HUDEP-2 (cell line): ENCODE data around the gene PATL2.
"Not testable (repeated sequence)": the region's sequence is repeated elsewhere in the genome, so short reads cannot be mapped to it uniquely, and the experiment has no call there.

Experiments used
- DNase-seq, 76 experiments: peaks; one replicate each; lab custom pipeline; 2025; ENCODE audit not compliant: unreplicated experiment in 76 of 76; lab: John Stamatoyannopoulos, UW

Gene PATL2

DNA sequence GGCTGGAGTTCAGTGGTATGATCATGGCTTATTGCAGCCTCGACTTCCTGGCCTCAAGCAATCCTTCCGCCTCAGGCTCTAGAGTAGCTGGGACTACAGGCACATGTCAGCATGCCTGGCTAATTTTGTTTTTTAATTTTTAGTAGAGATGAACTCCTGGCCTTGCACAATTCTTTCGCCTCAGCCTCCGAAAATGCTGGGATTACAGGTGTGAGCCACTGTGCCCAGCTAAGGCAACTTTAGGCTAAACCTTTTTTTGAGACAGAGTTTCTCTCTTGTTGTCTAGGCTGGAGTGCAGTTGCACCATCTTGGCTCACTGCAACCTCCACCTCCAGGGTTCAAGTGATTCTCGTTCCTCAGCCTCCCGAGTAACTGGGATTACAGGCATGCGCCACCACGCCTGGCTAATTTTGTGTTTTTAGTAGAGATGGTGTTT lies 8.9 kb upstream of the PATL2 start:
- DNase-seq, result not testable (repeated sequence)

DNA sequence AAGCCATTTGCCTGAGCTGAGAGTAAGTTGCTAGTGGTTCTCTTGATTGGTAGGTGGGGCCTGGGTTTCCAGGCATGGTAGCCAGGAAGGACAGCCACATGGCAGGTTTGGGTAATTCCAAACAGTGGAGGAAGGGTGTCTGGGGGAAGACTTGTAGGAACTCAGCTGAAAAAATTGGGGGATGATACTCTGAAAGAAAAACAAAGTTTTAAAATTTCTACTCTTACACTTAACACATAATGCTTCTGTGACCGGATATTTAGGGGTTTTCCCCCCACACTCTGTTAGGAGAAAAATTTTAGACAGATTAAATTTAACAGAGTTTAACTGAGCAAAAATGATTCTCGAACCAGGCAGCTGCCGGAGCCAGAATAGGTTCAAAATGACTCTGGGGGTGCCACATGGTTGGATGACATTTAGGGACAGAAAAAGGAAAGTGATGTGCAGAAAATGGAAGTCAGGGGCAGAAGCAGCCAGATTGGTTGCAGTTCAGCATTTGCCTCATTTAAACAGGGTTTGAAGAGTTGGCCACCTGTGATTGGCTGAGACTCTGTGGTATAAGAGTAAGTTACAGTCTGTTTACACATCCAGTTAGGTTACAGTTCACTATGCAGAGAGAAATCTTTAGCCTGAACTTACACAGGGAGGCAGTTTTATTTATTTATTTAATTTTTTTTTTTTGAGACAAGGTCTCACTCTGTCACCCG lies 8.3 kb upstream of the PATL2 start:
- no peak for DNase-seq

DNA sequence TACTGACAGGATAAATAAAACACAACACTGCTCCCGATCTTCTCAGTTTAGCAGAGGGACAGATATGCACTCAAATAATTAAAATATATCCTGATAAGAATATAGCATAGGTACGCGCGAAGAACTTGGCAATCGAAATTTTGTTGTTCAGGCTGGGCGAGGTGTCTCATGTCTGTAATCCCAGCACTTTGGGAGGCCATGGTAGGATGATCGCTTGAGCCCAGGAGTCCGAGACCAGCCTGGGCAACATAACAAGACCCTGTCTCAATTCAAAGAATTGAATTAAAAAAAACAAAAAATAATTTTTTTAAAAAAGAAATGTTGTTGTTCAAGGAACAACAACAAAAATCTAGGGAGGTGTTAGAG lies 7.8 kb upstream of the PATL2 start:
- DNase-seq, result no peak

DNA sequence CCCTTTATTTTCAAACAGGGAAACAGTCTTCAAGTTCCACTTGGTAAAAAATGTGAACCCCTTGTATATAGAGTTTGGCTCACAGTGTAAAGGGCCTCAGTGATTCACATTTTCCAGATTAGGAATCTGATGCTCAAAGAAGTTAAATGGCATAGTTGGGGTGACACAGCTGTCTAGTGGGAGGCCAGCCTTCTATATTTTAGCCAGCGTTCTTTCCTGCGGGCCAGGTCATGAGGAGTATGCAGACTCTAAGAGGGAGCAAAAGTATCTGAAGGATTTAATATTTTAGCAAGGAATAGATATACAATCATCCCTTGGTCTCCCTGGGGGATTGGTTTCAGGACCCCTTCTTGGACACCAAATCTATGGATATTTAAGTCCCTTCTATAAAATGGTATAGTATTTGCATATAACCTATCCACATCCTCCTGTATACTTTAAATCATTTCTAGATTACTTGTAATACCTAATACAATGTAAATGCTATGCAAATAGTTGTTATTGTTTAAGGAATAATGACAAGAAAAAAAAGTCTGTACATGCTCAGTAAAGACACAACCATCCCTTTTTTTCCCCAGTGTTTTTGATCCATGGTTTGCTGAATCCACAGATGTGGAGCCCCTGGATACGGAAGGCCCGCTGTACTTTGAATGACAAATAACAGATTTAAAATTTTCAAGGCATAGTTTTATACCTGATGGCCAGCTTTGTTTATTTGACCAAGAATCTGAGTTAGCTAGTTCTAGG lies 7.2 kb upstream of the PATL2 start:
- no peak for DNase-seq

DNA sequence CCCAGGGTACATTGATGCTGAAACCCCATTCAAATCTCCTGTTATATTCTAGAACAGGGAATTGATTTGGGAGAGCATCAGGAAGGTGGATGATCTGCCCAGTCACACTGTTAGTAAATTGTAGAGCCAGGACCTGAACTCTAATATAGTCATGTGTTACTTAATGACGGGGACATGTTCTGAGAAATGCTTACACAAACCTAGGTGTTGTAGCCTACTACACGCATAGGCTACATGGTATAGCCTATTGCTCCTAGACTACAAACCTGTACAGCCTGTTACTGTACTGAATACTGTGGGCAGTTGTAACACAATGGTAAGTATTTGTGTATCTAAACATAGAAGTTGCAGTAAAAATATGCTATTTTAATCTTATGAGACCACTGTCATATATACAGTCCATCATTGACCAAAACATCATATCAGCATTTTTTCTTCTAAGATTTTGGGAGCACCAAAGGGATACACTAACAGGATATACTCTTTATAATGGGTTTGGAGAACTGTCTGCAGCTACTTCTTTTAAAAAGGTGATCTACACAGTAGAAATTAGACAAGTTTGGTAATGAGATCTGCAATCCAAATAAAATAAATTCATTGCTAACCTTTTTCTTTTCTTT lies 6.0 kb upstream of the PATL2 start:
- DNase-seq, result no peak

DNA sequence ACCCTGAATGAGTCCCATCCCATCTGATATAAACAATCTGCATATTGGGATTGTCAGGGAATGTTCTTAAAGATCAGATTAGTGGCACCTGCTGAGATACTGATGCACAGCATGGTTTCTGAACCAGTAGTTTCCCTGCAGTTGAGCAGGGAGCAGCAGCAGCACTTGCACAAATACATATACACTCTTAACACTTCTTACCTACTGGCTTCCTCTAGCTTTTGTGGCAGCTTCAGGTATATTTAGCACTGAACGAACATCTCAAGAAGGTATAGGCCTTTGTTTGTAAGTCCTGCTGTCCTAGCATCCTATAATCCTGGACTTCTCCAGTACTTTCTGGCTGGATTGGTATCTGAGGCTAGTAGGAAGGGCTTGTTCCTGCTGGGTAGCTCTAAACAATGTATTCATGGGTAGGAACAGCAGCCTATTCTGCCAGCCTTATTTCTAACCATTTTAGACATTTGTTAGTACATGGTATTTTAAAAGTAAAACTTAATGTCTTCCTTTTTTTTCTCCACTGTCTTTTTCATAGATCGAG lies 4.7 kb upstream of the PATL2 start:
- DNase-seq, result no peak

DNA sequence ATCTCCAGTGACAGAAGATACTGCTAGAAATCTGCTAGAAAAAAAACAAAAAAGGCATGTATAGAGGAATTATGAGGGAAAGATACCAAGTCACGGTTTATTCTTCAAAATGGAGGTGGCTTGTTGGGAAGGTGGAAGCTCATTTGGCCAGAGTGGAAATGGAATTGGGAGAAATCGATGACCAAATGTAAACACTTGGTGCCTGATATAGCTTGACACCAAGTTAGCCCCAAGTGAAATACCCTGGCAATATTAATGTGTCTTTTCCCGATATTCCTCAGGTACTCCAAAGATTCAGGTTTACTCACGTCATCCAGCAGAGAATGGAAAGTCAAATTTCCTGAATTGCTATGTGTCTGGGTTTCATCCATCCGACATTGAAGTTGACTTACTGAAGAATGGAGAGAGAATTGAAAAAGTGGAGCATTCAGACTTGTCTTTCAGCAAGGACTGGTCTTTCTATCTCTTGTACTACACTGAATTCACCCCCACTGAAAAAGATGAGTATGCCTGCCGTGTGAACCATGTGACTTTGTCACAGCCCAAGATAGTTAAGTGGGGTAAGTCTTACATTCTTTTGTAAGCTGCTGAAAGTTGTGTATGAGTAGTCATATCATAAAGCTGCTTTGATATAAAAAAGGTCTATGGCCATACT lies 4.1 kb upstream of the PATL2 start:
- DNase-seq, result peak in 1 of 76 experiments; percentile 9

DNA sequence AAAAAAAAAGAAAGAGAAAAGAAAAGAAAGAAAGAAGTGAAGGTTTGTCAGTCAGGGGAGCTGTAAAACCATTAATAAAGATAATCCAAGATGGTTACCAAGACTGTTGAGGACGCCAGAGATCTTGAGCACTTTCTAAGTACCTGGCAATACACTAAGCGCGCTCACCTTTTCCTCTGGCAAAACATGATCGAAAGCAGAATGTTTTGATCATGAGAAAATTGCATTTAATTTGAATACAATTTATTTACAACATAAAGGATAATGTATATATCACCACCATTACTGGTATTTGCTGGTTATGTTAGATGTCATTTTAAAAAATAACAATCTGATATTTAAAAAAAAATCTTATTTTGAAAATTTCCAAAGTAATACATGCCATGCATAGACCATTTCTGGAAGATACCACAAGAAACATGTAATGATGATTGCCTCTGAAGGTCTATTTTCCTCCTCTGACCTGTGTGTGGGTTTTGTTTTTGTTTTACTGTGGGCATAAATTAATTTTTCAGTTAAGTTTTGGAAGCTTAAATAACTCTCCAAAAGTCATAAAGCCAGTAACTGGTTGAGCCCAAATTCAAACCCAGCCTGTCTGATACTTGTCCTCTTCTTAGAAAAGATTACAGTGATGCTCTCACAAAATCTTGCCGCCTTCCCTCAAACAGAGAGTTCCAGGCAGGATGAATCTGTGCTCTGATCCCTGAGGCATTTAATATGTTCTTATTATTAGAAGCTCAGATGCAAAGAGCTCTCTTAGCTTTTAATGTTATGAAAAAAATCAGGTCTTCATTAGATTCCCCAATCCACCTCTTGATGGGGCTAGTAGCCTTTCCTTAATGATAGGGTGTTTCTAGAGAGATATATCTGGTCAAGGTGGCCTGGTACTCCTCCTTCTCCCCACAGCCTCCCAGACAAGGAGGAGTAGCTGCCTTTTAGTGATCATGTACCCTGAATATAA lies 2.2 kb upstream of the PATL2 start:
- DNase-seq, result peak in 18 of 76 experiments; percentile 5 to 54 (median 20)

DNA sequence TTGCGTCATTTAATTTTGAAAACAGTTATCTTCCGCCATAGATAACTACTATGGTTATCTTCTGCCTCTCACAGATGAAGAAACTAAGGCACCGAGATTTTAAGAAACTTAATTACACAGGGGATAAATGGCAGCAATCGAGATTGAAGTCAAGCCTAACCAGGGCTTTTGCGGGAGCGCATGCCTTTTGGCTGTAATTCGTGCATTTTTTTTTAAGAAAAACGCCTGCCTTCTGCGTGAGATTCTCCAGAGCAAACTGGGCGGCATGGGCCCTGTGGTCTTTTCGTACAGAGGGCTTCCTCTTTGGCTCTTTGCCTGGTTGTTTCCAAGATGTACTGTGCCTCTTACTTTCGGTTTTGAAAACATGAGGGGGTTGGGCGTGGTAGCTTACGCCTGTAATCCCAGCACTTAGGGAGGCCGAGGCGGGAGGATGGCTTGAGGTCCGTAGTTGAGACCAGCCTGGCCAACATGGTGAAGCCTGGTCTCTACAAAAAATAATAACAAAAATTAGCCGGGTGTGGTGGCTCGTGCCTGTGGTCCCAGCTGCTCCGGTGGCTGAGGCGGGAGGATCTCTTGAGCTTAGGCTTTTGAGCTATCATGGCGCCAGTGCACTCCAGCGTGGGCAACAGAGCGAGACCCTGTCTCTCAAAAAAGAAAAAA lies 1.4 kb upstream of the PATL2 start:
- DNase-seq, result peak in 70 of 76 experiments; percentile 4 to 81 (median 46)

DNA sequence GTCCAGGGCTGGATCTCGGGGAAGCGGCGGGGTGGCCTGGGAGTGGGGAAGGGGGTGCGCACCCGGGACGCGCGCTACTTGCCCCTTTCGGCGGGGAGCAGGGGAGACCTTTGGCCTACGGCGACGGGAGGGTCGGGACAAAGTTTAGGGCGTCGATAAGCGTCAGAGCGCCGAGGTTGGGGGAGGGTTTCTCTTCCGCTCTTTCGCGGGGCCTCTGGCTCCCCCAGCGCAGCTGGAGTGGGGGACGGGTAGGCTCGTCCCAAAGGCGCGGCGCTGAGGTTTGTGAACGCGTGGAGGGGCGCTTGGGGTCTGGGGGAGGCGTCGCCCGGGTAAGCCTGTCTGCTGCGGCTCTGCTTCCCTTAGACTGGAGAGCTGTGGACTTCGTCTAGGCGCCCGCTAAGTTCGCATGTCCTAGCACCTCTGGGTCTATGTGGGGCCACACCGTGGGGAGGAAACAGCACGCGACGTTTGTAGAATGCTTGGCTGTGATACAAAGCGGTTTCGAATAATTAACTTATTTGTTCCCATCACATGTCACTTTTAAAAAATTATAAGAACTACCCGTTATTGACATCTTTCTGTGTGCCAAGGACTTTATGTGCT lies 721 bp upstream of the PATL2 start:
- DNase-seq, result peak in 35 of 76 experiments; percentile 7 to 78 (median 43)

DNA sequence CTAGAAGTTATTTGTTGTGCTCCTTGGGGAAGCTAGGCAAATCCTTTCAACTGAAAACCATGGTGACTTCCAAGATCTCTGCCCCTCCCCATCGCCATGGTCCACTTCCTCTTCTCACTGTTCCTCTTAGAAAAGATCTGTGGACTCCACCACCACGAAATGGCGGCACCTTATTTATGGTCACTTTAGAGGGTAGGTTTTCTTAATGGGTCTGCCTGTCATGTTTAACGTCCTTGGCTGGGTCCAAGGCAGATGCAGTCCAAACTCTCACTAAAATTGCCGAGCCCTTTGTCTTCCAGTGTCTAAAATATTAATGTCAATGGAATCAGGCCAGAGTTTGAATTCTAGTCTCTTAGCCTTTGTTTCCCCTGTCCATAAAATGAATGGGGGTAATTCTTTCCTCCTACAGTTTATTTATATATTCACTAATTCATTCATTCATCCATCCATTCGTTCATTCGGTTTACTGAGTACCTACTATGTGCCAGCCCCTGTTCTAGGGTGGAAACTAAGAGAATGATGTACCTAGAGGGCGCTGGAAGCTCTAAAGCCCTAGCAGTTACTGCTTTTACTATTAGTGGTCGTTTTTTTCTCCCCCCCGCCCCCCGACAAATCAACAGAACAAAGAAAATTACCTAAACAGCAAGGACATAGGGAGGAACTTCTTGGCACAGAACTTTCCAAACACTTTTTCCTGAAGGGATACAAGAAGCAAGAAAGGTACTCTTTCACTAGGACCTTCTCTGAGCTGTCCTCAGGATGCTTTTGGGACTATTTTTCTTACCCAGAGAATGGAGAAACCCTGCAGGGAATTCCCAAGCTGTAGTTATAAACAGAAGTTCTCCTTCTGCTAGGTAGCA lies 657 bp downstream of the PATL2 start:
- peak in 19 of 76 experiments; percentile 4 to 62 (median 24) for DNase-seq

DNA sequence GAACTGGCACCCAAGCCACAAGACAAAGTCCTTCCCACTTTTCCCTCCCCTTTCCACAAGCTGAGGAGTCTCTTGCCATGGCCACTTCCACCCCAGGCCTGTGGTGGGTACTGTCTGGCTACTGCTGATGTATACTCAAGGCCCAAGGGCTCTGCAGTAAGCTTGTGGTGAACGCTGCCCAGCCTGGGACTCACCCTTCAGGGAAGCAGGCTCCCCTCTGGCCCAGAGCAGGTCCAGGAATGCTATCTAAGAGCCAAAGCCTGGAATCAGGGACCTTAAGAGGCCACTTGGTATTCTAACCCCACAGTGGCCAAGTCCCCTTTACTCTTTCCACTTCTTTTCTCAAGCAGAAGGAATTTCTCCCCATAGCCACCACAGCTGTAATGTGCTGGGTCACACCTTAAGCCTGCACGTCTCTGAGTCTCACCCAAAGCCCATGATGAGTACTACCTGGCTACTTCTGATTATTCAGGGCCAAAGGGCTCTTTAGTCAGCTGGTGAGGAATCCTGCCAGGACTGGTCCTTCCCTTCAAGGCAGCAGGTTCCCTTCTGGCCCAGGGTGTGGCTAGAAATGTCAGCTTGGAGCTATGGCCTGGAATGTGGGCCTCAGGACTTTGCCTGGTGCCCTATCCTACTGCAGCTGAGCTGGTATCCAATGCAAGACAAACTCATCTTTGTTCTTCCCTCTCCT lies 4.0 kb downstream of the PATL2 start:
- DNase-seq, result no peak

DNA sequence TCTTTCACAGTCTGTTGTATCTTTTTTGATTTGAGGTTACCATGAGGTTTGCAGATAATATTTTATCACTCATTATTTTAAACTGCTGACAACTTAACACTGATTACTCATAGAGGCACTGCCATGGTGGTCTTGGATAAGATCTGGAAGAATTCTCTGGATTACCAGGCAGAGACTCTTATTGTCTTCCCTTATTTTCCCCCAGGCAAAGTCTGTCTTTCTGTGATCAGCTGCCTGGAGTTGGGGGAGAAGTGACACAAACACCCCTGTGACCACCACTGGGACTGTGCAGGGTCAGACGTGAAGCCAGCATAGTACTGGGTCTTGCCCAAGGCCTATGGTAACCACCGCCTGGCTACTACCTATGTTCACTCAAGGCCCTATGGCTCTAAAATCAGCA lies 4.7 kb downstream of the PATL2 start:
- DNase-seq, result no peak

DNA sequence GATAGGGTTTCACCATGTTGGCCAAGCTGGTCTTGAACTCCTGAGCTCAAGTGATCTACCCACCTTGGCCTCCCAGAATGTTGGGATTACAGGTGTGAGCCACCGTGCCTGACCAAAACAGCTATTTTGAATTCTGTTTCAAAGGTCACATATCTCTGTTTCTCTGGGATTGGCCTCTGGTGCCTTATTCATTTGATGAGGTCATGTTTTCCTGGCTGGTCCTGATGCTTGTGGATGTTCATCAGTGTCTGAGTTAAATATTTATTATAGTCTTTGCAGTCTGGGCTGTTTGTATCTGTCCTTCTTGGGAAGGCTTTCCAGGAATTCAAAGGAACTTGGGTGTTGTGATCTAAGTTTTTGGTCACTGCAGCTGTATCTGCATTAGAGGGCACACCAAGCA lies 5.1 kb downstream of the PATL2 start:
- no peak for DNase-seq

DNA sequence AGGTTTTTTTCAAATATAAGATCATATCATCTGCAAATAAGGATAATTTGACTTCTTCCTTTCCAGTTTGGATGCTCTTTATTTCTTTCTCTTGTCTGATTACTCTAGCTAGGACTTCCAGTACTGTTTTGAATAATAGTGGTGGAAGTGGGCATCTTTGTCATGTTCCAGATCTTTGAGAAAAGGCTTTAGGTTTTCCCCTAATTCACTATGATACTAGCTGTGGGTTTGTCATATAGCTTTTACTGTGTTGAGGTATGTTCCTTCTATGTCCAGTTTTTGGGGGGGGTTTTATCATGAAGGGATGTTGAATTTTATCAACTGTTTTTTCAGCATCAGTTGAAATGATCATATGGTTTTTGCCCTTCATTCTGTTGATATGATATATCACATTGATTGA lies 10.4 kb downstream of the PATL2 start:
- DNase-seq, result not testable (repeated sequence)

DNA sequence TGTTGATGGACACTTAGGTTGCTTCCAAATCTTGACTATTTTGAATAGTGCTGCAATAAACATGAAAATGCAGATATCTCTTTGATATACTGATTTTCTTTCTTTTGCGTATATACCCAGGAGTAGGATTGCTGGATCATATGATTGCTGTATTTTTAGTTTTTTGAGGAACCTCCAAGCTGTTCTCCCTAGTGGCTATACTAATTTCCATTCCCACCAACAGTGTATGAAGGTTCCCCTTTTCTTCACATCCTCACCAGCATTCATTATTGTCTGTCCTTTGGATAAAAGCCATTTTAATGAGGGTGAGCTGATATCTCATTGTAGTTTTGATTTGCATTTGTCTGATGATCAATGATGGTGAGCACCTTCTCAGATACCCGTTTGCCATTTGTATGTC lies 12.5 kb downstream of the PATL2 start:
- DNase-seq, result no peak

DNA sequence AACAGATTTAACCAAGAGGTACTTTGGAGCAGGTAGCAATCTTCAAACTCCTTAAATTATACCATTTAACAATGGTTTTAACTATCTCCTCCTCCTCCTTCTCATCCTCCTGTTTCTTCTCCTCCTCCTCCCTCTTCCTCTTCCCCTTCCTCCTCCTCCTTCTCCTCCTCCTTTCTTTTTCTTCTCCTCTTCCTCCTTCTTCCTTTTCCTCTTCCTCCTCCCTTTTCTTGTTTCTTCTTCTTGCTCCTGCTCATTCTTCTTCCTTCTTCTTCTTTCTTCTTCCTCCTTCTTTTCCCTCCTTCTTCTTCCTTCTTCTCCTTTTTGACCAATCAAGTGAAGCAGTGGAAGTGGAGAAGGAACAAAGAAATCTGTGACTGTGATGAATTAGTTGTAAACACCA lies 14.1 kb downstream of the PATL2 start:
- no peak for DNase-seq
